Pons (tissue), 1 donor: ENCODE data around the gene ZNF521.
A peak's percentile ranks its signal among the peaks of the same experiment; 100 is the strongest.

ENCODE experiments used
- DNase-seq: peaks from one replicate; pipeline ENCODE4 v3.0.0-alpha.2; 2016; ENCODE audit warnings: low spot score

The ZNF521 gene

DNA sequence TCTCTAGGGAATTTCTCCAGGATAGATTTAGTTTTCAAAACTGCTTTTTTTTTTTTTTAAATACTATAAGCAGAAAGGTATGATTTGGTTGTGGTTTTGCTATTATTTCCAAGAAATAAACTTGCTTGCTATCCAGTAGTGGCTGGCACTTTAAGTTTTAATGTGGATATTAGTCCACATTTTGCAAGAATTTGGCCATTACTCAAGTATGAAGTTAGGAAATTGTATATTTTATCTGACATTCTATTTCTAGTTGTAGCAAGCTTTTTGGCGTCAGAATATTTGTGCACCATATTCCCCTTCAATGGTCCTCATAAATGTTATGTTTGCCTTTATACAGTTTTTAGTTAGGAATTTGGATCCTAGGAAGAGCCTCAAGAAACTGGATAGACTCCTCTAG, 226.3 kb downstream of the ZNF521 start:
- no peak for DNase-seq

GRCh38 chr18:25123438-25124232, 228.3 kb downstream of the ZNF521 start:
- DNase-seq = no peak

GRCh38 chr18:25121442-25121841, 230.5 kb downstream of the ZNF521 start:
- DNase-seq = no peak

- DNase-seq = no peak
Observed at GRCh38 chr18:25113566-25113965, 238.4 kb downstream of the ZNF521 start.

DNA sequence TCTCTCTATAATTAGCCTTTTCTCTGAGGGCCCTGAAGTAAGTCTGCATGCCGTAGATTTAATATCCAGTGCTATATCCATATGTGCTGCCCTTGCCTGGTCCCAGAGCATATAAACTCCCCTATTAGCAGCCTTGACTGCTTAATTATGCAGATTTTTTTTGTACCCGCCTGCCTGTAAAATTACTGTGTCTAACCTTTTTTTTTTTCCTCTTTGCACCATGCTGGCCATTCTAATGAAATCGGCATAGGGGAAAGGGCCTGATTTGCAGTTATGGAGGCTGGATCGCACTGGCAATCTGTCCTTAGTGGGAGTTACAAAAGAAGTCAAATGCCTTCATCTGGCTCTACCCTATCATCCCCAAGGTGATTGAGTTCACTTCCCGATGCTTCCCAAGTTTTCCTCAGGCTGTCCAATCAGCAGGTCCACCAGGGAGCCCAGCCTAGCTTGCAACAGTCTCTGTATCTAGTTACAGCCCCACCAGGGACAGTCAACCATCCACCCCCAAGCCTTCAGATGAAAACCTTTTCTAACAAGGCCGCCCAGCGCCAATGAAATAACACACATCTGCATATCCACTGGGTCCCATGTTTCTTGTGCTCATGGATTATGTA, 239.0 kb downstream of the ZNF521 start:
- no peak for DNase-seq

GRCh38 chr18:25111377-25112288, 240.3 kb downstream of the ZNF521 start:
- no peak for DNase-seq

GRCh38 chr18:25109484-25109883, 242.5 kb downstream of the ZNF521 start:
- DNase-seq = no peak

DNA sequence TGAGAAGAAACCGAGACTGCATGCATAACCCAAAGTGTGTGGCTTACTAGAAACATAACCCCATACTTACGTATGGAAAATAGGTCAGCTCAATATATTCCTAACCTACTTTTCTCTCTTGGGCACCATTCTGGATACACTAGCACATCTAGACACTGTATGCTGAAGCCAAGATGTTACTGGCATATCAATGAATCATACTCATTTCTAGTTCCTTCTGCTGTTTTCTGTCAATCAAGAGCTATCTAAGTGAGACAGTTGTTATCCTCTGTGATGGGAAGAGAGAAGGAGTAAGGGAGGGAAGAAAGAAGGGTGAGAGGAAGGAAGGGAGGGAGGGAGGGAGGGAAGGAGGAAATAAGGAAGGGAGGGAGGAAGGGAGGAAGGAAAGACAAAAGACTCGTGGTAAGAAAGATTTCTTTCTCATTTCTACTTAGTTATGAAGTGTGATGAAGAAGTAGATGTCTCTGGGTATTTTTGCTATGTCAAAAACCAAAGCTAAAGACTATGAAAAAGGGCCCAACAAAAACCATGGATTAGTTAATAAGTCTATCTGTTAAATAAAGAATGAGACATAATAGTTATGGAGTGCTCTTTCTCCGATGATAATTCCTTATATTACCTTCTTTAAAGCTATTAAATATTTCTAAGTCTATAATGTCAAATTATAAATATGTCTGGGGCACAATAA, 248.4 kb downstream of the ZNF521 start:
- no peak for DNase-seq

GRCh38 chr18:25102662-25103061, 249.3 kb downstream of the ZNF521 start:
- no peak for DNase-seq

DNA sequence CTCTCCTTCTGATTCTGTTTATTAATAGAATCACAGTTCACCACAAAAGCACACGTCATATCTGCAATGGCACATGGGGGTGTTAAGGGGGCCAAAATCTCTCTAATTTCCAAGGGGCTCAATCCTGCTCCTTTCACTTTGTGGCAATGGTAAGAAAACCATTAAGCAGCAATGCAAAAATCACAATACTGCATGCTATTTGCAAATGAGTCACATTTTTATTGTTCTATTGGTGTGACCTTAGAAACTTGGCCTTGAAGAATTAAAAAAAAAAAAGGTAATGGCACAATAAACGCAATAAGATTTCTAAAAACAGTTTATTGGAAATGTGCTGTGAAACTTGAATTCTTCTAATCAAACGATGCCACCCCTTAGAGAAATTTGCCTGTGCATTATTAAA, 251.5 kb downstream of the ZNF521 start:
- no peak for DNase-seq

GRCh38 chr18:25099895-25100294, 252.1 kb downstream of the ZNF521 start:
- DNase-seq = no peak

DNA sequence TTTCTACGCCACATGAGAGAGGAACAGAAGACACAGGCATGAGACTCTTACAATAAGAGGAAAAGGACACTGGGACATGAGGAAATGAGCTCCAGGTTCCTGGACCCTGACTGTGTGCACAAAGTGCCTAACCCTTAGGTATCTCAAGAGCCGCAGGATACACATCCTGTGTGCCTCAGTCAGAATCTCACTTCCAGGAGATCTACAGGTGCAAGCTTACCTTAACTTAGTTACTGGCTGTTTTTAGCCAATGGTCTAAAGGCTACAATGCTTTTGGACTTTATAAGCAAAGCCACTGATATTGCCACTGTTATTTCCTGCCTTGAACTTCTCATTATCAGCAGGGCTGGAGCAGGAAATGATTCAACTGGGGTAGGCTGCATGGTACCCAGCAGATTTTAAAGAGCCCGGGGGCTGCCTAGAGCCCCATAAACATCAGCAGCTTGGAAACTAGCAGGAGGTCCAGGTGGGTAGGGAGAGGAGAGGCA, 254.4 kb downstream of the ZNF521 start:
- DNase-seq = no peak

GRCh38 chr18:25097057-25097456, 254.9 kb downstream of the ZNF521 start:
- DNase-seq = no peak

DNA sequence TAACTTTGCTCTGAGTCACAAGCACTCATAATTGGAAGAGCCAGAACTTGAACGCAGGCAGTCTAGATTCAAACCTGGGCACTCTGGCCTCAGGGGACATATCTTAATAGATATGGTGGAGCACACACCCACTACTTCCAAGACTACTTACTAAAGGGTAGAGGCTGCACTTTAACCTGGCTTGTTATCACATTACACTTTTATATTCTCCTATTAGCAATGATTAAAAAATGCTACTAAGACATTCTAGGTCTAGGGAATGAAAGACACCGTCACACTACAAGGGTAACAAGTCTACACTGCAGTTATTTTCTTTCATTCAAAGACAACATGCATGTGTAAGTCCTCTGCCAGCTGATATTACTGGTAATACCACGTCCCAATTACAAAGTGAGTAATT, 258.8 kb downstream of the ZNF521 start:
- DNase-seq = no peak

DNA sequence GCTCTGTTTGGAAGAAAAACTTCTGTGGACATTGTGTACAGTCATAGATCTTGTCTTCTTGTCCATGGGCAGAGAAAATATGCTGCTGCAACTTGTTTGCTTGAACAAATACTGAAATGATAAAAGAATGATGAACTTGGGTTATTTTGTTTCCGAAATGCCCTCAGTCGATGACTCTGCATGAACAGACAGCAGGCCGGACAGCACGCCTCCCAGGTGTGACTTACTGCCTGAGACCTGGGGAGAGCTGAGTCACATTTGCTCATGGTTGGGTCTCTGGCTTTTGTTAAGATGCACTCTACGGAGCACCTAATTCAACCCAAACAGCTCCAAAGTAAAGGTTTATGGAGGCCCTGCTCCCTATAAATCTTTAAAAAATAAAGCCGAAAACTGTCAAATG, 262.5 kb downstream of the ZNF521 start:
- DNase-seq = no peak

DNA sequence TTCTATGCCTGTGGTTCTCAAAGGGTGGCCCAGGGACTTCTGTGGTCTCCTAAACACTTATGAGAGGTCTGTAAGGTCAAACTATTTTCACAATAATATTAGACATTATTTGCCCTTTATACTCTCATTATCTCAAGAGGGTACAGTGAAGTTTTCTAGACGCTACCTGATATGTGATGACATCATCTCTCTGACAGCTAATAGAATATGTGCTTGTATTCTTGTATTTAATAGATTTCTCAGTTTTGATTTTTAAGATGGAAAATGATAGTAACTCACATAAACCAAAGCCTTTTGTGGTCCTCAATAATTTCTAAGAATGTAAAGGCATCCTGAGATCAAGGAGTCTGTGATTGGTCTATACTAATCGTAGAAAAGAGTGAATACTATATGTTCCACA, 265.1 kb downstream of the ZNF521 start:
- no peak for DNase-seq

DNA sequence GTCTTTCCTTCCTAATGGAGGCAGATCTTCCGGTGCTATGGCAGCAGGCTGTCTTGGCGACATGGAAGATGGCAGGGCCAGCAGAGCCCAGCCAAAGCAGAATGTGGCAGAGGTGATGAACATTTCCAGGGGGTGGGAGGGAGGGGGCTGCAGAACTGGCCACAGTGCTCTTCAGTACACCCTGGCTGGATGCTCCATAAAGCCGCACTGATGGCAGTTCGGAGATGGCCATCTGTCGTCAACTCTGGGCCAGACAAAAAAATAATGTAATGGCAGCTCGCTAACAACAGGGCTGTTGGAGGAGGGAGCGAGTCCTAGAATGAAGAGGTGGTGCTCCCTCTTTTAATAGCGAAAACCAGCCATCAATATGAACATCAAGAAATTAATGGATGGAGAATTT, 271.0 kb downstream of the ZNF521 start:
- no peak for DNase-seq

GRCh38 chr18:25080211-25080610, 271.8 kb downstream of the ZNF521 start:
- no peak for DNase-seq

- no peak for DNase-seq
Observed at GRCh38 chr18:25077944-25078723, 273.8 kb downstream of the ZNF521 start.

- peak; percentile 42 for DNase-seq
Observed at GRCh38 chr18:25077038-25077943, 274.7 kb downstream of the ZNF521 start.
